Body of pancreas (tissue), 4 donors: ENCODE data around the gene USP14.

Experiments used
- CTCF ChIP-seq, 7 experiments: fragments of 450-650 bp in 4 of 7; fragments of 200-600 bp in 3 of 7; sonication (generic) in 3 of 7; IDR thresholded peaks; one replicate each; pipeline ENCODE4 v1.5.1; 2016 to 2019; ENCODE audit warnings: antibody characterized with exemption in 7 of 7
- POLR2A ChIP-seq, 3 donors: fragments of 450-650 bp; IDR thresholded peaks; one replicate each; pipeline ENCODE4 v1.6.1; 2016; ENCODE audit warnings: antibody characterized with exemption in 3 of 3, mild to moderate bottlenecking in 2 of 3

DNA sequence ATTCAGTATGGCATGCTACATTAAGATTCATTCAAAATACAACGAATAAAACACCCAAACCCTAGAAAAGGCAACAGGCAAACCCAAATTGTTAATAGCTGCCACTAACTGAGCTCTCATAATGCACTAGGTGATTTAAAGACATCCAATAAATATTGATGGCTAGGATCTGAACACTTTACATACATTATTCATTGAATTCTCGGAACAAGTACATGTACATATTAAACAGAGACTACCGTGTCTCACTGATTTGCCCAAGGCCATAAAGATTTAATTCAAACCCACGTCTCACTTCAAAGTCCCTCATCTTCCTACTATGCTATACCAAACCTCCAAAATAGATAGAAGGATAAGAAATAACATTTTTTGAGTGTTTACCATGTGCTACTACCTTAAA, 67.4 kb downstream of the USP14 start:
- TF ChIP-seq CTCF (IDR thresholded peaks at IDR 0.05) (no peak), POLR2A (IDR thresholded peaks at IDR 0.05) (no peak)
